Urinary bladder (tissue), 4 donors: Measurements from ENCODE around the gene TTC12. TPM values are rescaled to one million over a fixed set of nuclear protein-coding genes. Genes with fewer than 3 reads are reported as not detected.
A peak's percentile ranks its signal among the peaks of the same experiment; 100 is the strongest.

Experiments
- DNase-seq: peaks from one replicate; pipeline ENCODE4 v3.0.0-alpha.2; 2015; ENCODE audit errors: extremely low spot score
- H3K27ac ChIP-seq: one replicate; pipeline ENCODE4 v1.5.1; 2013; ENCODE audit warnings: low read depth, mild to moderate bottlenecking, moderate library complexity
- H3K36me3 ChIP-seq: one replicate; pipeline ENCODE4 v1.6.1; 2013; ENCODE audit warnings: mild to moderate bottlenecking, moderate library complexity; ENCODE audit not compliant: insufficient read depth
- H3K4me1 ChIP-seq: one replicate; pipeline ENCODE4 v1.6.1; 2013; ENCODE audit warnings: mild to moderate bottlenecking, moderate library complexity; ENCODE audit not compliant: insufficient read depth
- H3K4me3 ChIP-seq: one replicate; pipeline ENCODE4 v1.5.1; 2013; ENCODE audit warnings: low read depth, low read length
- WGBS: extraction: QIAGEN DNeasy Blood & Tissue Kit; methylation state at CpG from one replicate; pipeline ENCODE4 v1.1.7; 2013; 5-methylcytosine and 5-hydroxymethylcytosine counted together
- polyA plus RNA-seq: library from polyadenylated mRNA; stranded (reverse); fragments of 200-250 nt; gene quantifications from one replicate; pipeline ENCODE4 v1.2.3, GENCODE V29; 2013
- total RNA-seq: library from RNA; depleted of rRNA; stranded (reverse); fragments of >200 nt; gene quantifications from one replicate; pipeline ENCODE4 v1.2.3, GENCODE V29; 2014
- donor health status: healthy with polysubstance abuse.
- donor health status: healthy.

The TTC12 gene
- total and polyA plus RNA-seq, 2 donors = 12.0 to 27.7 TPM

DNA sequence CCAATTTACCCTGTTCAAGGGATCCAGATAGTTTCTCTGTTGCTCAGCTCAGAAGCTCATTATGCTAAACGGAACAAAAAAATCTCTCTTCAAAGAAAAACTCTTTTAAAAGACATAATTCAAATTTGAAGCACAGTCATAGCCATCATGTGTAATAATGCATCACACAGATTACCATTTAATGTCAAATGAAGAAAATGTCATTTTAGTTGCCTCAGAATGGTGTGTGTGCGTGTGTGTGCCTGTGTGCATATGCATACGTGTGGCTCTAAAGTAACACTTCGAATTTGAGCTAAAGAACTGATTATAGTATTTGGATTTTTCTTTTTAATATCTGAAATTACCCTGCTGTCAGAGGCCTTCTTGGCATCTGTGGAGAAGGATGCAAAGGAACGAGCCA, 9.9 kb downstream of the TTC12 start:
- peaks cover 6% of the 10 kb centered on the region for H3K36me3 ChIP-seq
- H3K4me3 ChIP-seq = no peak overlapping the region
- 94% methylated on average over 5 of the region's 5 CpGs for WGBS
- H3K4me1 ChIP-seq = no peaks in the 10 kb centered on the region
- DNase-seq = no peak
- H3K27ac ChIP-seq = no peak overlapping the region

- H3K27ac ChIP-seq = no peak overlapping the region
- WGBS = 97% methylated on average over 2 of the region's 2 CpGs
- H3K36me3 ChIP-seq = peaks cover 6% of the 10 kb centered on the region
- H3K4me3 ChIP-seq = no peak overlapping the region
- no peaks in the 10 kb centered on the region for H3K4me1 ChIP-seq
- DNase-seq = no peak
Measured at GRCh38 chr11:113329725-113330124, 15.3 kb downstream of the TTC12 start.

GRCh38 chr11:113331441-113331840, 17.1 kb downstream of the TTC12 start:
- Histone ChIP-seq H3K27ac (no peak overlapping the region), H3K4me3 (no peak overlapping the region), H3K36me3 (peaks cover 10% of the 10 kb centered on the region), H3K4me1 (no peaks in the 10 kb centered on the region)
- WGBS = 51% methylated on average over 5 of the region's 5 CpGs
- DNase-seq = no peak

DNA sequence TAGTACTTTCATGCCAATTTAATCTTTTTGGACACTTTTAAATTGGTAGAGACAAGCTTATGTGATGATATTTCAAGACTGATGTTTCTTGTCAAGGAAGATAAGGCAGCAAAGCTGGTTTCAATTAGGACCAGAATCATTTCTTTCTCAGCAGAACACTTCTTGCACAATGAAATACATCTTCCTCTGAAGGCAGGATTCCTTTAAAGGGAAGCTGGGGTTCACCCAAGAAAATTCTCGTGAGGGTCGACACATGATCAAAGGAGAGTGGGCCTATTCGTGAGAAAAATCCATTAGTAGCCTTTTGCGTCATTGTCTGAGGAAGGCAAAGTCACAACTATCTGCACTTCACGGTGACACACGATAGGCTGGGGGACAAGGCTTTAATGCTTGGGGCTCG, 17.6 kb downstream of the TTC12 start:
- Histone ChIP-seq H3K36me3 (peaks cover 10% of the 10 kb centered on the region), H3K27ac (no peak overlapping the region), H3K4me3 (no peak overlapping the region), H3K4me1 (no peaks in the 10 kb centered on the region)
- 74% methylated on average over 7 of the region's 7 CpGs for WGBS
- no peak for DNase-seq

DNA sequence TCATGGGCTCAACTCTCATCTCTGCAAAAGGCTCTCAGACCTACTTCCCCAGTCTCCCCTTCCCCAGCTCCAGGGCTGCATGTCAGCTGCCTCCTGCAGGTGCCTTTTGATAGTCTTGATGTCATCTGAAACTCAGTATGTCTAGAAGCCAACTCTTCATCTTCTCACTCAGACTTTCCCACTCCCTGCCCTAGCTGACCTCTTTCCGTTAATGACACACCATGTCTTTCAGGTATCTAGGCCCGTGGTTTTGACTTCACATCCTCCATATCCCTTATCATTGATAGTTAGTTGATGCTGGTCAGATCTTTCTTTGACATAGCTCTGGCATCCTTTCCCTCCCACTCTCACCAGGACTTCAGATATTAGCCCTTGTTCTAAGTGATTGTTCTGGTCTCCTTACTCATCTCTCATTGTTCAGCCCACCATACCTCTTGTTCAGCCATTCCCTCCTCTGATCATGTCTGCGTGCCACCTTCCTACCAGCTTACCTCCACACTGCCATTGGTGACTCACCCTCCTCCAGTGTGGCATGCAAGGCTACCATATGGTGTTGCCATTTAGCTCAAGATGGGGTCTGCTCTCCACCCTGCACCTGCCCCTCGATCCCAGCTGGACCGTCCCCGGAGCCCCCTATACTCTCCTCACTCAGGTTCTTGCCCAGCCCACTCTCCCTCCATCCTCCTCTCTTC, 18.4 kb downstream of the TTC12 start:
- H3K4me1 ChIP-seq = no peaks in the 10 kb centered on the region
- H3K4me3 ChIP-seq = no peak overlapping the region
- no peak overlapping the region for H3K27ac ChIP-seq
- peaks cover 7% of the 10 kb centered on the region for H3K36me3 ChIP-seq
- no peak for DNase-seq
- WGBS = 93% methylated on average over 6 of the region's 6 CpGs

DNA sequence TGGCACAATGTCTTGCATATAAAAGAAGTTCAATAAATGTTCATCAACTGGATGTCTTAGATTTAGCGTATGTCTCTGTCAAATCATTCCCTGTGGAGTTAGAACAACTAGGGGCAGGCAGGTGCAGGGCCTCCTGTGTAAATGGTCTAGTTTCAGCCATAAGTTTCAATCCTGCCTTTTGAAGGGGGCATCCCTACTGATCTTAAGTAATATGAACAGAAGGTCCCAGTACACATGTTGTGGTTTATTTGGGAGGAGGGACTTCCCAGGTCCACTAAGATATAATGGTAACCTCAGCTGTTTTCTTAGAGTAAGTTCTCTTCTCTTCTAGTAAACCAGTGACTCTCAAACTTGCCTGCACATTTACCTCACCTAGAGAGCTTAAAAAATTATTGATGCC, 19.8 kb downstream of the TTC12 start:
- DNase-seq = no peak
- WGBS = 97% methylated on average over 1 of the region's 1 CpG
- Histone ChIP-seq H3K36me3 (peaks cover 8% of the 10 kb centered on the region), H3K4me1 (no peaks in the 10 kb centered on the region), H3K27ac (no peak overlapping the region), H3K4me3 (no peak overlapping the region)

DNA sequence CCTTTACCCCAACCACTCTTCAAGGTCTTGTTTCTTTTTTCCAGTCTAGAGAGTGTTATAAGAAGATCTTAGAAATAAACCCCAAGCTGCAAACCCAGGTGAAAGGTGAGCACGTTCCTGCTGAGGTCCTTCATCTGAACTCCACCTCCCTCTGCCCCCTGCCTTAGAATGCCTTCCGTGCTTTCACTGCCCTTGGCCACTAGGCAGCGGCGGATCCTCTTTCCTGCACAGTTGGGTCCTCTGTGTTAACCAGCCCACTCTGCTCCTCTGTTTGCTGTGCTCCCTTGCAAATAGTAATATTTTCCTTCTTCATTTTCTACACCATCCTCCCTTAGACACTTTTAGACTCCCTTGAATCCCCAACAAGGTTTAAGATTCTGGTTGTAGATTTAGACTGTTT, 24.3 kb downstream of the TTC12 start:
- Histone ChIP-seq H3K36me3 (peaks cover 12% of the 10 kb centered on the region), H3K4me1 (no peaks in the 10 kb centered on the region), H3K27ac (no peak overlapping the region), H3K4me3 (no peak overlapping the region)
- no peak for DNase-seq
- WGBS = 82% methylated on average over 4 of the region's 4 CpGs

- Histone ChIP-seq H3K27ac (no peak overlapping the region), H3K4me3 (no peak overlapping the region), H3K36me3 (peaks cover 8% of the 10 kb centered on the region), H3K4me1 (no peaks in the 10 kb centered on the region)
- 58% methylated on average over 6 of the region's 6 CpGs for WGBS
- DNase-seq = no peak
Measured at GRCh38 chr11:113339929-113340589, 25.7 kb downstream of the TTC12 start.

DNA sequence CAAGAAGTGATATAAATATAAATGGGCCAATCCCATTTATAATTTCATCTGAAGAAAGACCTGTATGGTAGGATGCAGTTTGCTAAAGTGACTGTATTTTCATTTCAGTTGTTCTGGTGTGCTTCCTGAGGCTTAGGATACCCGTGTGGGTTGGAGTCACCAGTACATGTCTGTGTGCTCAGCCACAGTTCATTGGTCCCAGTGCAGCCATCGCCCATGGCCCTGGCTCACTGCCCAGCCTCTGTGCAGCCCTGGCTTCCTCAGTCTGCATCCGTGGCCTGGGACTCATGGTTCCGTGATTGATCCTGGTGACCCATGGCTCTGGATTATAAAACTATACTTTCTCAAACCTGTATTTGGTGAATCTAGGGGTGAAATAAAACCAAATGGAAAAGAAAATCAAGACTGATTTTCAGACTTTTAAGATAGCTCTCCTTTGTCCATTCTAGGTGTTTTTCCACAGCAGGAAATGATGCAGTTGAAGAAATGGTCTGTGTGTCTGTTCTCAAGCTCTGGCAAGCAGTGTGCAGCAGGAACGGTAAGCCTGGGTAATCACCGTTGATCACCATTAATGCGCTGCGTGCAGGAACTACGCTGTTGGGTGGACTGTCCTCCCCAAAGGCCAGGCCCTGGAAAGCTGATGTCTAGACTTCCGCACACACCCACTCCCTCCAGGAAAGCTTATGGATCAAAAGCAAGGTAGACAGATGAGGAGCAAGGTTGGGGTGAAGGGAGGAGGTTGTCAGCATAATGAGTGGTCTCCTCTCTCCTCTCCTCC, 27.2 kb downstream of the TTC12 start:
- no peak for DNase-seq
- 89% methylated on average over 10 of the region's 10 CpGs for WGBS

GRCh38 chr11:113345978-113346377, 31.6 kb downstream of the TTC12 start:
- Histone ChIP-seq H3K36me3 (peaks cover 4% of the 10 kb centered on the region), H3K4me1 (no peaks in the 10 kb centered on the region), H3K27ac (no peak overlapping the region), H3K4me3 (no peak overlapping the region)
- DNase-seq = peak; percentile 39
- 38% methylated on average over 8 of the region's 8 CpGs for WGBS

More for the DNA sequence above, 27.2 kb downstream of the TTC12 start:
- no peak overlapping the region for H3K27ac ChIP-seq
- no peak overlapping the region for H3K4me3 ChIP-seq
- no peaks in the 10 kb centered on the region for H3K4me1 ChIP-seq
- peaks cover 10% of the 10 kb centered on the region for H3K36me3 ChIP-seq

GRCh38 chr11:113349528-113349927, 35.1 kb downstream of the TTC12 start:
- DNase-seq = no peak
- Histone ChIP-seq H3K4me3 (no peak overlapping the region), H3K27ac (no peak overlapping the region), H3K36me3 (peaks cover 4% of the 10 kb centered on the region), H3K4me1 (no peaks in the 10 kb centered on the region)
- 96% methylated on average over 3 of the region's 3 CpGs for WGBS

DNA sequence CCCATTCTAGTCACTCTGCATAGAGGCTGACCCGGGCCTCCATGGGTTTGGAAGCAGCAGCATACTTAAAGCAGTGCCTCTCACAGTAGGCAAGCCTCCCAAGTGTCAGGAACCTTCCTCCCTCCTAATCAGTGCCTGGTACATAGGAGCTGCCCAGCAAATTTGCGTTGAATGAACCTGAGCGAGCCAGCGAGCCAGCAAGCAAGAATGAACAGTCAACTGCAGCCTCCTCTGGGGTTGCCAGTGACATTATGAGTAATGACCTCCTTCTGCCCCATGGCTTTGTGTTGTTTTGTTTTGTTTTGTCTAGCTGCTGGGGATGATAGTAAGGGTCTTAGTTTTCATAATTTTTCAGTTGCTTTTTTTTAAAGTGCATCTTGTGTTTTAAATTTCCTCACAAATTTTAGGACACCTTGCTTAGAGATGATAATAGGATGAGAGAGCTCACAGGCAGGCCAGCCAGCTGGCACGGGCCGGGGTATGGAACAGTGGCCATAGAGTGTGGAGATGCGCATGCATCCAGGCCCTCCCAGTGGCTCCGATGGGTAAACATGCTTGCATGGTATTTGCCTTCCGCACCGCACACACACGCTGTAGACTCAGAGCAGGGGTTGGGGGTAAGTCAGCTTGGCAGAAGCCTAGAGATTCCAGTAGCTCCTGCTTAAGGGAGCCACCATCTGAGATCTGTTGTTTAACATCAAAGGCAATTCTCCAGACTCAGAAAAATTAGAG, 36.1 kb downstream of the TTC12 start:
- H3K4me3 ChIP-seq = no peak overlapping the region
- peaks cover under 1% of the 10 kb centered on the region for H3K36me3 ChIP-seq
- no peak for DNase-seq
- H3K4me1 ChIP-seq = no peaks in the 10 kb centered on the region
- WGBS = 72% methylated on average over 11 of the region's 11 CpGs
- no peak overlapping the region for H3K27ac ChIP-seq

DNA sequence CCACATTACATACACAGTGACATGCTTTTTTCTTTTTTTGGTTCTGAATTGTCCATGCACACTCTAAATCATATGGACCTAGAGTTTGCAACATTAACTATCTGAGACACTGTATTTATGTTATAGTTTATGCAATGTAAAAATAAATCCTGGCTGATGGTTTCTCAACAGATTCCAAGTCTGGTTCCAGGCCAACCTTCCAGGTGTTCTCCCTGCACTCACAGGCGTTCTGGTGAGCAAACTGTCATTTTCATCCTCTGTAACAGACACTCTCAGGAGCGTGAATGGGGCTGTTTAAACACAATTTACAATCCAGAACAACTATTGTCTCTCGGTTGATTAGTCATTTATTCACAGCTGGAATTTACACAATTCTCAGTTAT, 36.7 kb downstream of the TTC12 start:
- H3K36me3 ChIP-seq = no peaks in the 10 kb centered on the region
- no peaks in the 10 kb centered on the region for H3K4me1 ChIP-seq
- no peak overlapping the region for H3K27ac ChIP-seq
- no peak overlapping the region for H3K4me3 ChIP-seq
- WGBS = 61% methylated on average over 3 of the region's 3 CpGs
- no peak for DNase-seq
